Smooth muscle cell (in vitro differentiated cells): ENCODE results near the gene PRDX5. TPM values are rescaled to one million over a fixed set of nuclear protein-coding genes. Genes with fewer than 3 reads are reported as not detected.
A peak's percentile ranks its signal among the peaks of the same experiment; 100 is the strongest.

ENCODE experiments used
- DNase-seq: peaks from one replicate; lab custom pipeline; 2025; ENCODE audit not compliant: unreplicated experiment; lab: John Stamatoyannopoulos, UW
- H2AFZ ChIP-seq: fragments of 200-600 bp; sonication (generic); 2 replicates; pipeline ENCODE4 v1.6.0; 2016; ENCODE audit warnings: antibody characterized with exemption, low read depth, mild to moderate bottlenecking
- H3F3A ChIP-seq: fragments of 200-600 bp; sonication (generic); 2 replicates; pipeline ENCODE4 v1.6.0; 2017; ENCODE audit warnings: antibody characterized with exemption, low read depth
- H3K27ac ChIP-seq: fragments of 200-600 bp; sonication (generic); 2 replicates; pipeline ENCODE4 v1.5.1; 2016; ENCODE audit warnings: low read depth, mild to moderate bottlenecking
- H3K27me3 ChIP-seq: fragments of 200-600 bp; sonication (generic); 2 replicates; pipeline ENCODE4 v1.6.1; 2016; ENCODE audit warnings: low read depth, mild to moderate bottlenecking
- H3K36me3 ChIP-seq: fragments of 200-600 bp; sonication (generic); 2 replicates; pipeline ENCODE4 v1.5.1; 2016; ENCODE audit warnings: low read depth
- H3K4me1 ChIP-seq: fragments of 200-600 bp; sonication (generic); 2 replicates; pipeline ENCODE4 v1.5.1; 2016; ENCODE audit warnings: low read depth
- H3K4me2 ChIP-seq: fragments of 200-600 bp; sonication (generic); 2 replicates; pipeline ENCODE4 v1.6.0; 2016; ENCODE audit warnings: mild to moderate bottlenecking
- H3K4me3 ChIP-seq: fragments of 200-600 bp; sonication (generic); 2 replicates; pipeline ENCODE4 v1.5.1; 2016; ENCODE audit warnings: mild to moderate bottlenecking
- H3K79me2 ChIP-seq: fragments of 200-600 bp; sonication (generic); 2 replicates; pipeline ENCODE4 v1.6.0; 2016; ENCODE audit warnings: low read depth, mild to moderate bottlenecking
- H3K9ac ChIP-seq: fragments of 200-600 bp; sonication (generic); 2 replicates; pipeline ENCODE4 v1.6.0; 2016; ENCODE audit warnings: low read depth
- H3K9me3 ChIP-seq: fragments of 200-600 bp; sonication (generic); replicated peaks from 2 replicates; pipeline ENCODE4 v1.5.1; 2016; ENCODE audit warnings: low read depth
- H4K20me1 ChIP-seq: fragments of 200-600 bp; sonication (generic); 2 replicates; pipeline ENCODE4 v1.6.0; 2016; ENCODE audit warnings: low read depth
- CTCF ChIP-seq: fragments of 200-600 bp; sonication (generic); IDR thresholded peaks from 2 replicates; pipeline ENCODE4 v1.5.1; 2017; ENCODE audit warnings: borderline replicate concordance, mild to moderate bottlenecking, antibody characterized with exemption; ENCODE audit not compliant: insufficient read depth, poor library complexity, severe bottlenecking
- WGBS: methylation state at CpG from one replicate; pipeline ENCODE4 v1.1.7; 2016; ENCODE audit warnings: low lambda C conversion rate; 5-methylcytosine and 5-hydroxymethylcytosine counted together
- polyA plus RNA-seq: library from polyadenylated mRNA; unstranded; fragments of >200 nt; fragmentation: Nextera tagmentation; extraction: Ambion mirVana; gene quantifications from 2 replicates; pipeline ENCODE4 v1.2.1, GENCODE V29; 2016
- total RNA-seq: library from RNA; depleted of rRNA; stranded (reverse); fragments of >200 nt; gene quantifications from 2 replicates; pipeline ENCODE4 v1.2.3, GENCODE V29; 2014

Gene PRDX5
- total and polyA plus RNA-seq, 2 experiments from 2014 or later = 169 to 474 TPM

GRCh38 chr11:64284048-64284961, 33.6 kb upstream of the PRDX5 start, which contains the start of gene BAD:
BAD (minus strand) TSS chr11:64284665; CDS start chr11:64284368, 297 bp downstream.
- Histone ChIP-seq H3K9me3 (no peaks in the 10 kb centered on the region), H3F3A (no peaks in the 10 kb centered on the region), H3K36me3 (no peaks in the 10 kb centered on the region), H3K4me1 (peaks cover 11% of the 10 kb centered on the region), H3K4me2 (peak within 1 kb of the TSS; percentile 91), H2AFZ (peak within 1 kb of the TSS; percentile 73), H3K4me3 (peak within 1 kb of the TSS; percentile 92), H3K27ac (peak within 1 kb of the TSS; percentile 91), H3K79me2 (peaks cover 15% of the 10 kb centered on the region), H4K20me1 (no peaks in the 10 kb centered on the region), H3K27me3 (no peaks in the 10 kb centered on the region), H3K9ac (peak within 1 kb of the TSS; percentile 93)
- WGBS = 8% methylated on average over 25 of the region's 44 CpGs
- no peak for TF ChIP-seq CTCF
- peak; percentile 84 for DNase-seq

- under 1% methylated on average over 47 of the region's 102 CpGs for WGBS
- peak within 1 kb of the TSS; percentile 91 for H3K27ac ChIP-seq
Observed at GRCh38 chr11:64284962-64285884, 32.7 kb upstream of the PRDX5 start, which contains the start of gene GPR137. GPR137 (plus strand) TSS chr11:64285848; CDS start chr11:64286525, 677 bp downstream.

More at GRCh38 chr11:64284962-64285884, 32.7 kb upstream of the PRDX5 start, which contains the start of gene GPR137:
- Histone ChIP-seq H3K9me3 (no peaks in the 10 kb centered on the region), H3K9ac (peak within 1 kb of the TSS; percentile 93), H4K20me1 (peaks cover 4% of the 10 kb centered on the region), H2AFZ (peak within 1 kb of the TSS; percentile 56), H3K79me2 (peaks cover 15% of the 10 kb centered on the region), H3K36me3 (no peaks in the 10 kb centered on the region), H3K27me3 (peaks cover 7% of the 10 kb centered on the region), H3K4me1 (peaks cover 11% of the 10 kb centered on the region), H3F3A (no peaks in the 10 kb centered on the region), H3K4me2 (peak within 1 kb of the TSS; percentile 91), H3K4me3 (peak within 1 kb of the TSS; percentile 92)
- TF ChIP-seq CTCF = no peak
- DNase-seq = peak; percentile 95
